Measurements from ENCODE around the gene ZNF225.
"Not testable (repeated sequence)": the region's sequence is repeated elsewhere in the genome, so short reads cannot be mapped to it uniquely, and the experiment has no call there.

ZNF225 gene

GRCh38 chr19:44111910-44112463, 1.2 kb upstream of the ZNF225 start:
- Histone ChIP-seq H3K4me3 (ENCODE audit: low read length) (peak overlapping the region; percentile 88), H3K9me3 (replicated peaks; ENCODE audit: low read length) (peaks cover 18% of the 10 kb centered on the region), H3K27me3 (ENCODE audit: control insufficient read depth, insufficient read depth, low read length) (no peaks in the 10 kb centered on the region), H3K36me3 (ENCODE audit: insufficient read depth, low read length) (peaks cover 20% of the 10 kb centered on the region), H3K4me2 (ENCODE audit: low read length) (peak overlapping the region; percentile 81), H3K4me1 (ENCODE audit: control insufficient read depth, insufficient read depth, low read length) (peaks cover 8% of the 10 kb centered on the region), H3K9ac (ENCODE audit: low read depth, low read length) (peak overlapping the region; percentile 79)

GRCh38 chr19:44112802-44113137, 429 bp upstream of the ZNF225 start:
- H3K9ac ChIP-seq (ENCODE audit: low read depth, low read length): peak overlapping the region; percentile 79
- H3K4me2 ChIP-seq (ENCODE audit: low read length): peak overlapping the region; percentile 81
- H3K4me1 ChIP-seq (ENCODE audit: control insufficient read depth, insufficient read depth, low read length): peaks cover 8% of the 10 kb centered on the region
- peak overlapping the region; percentile 88 for H3K4me3 ChIP-seq (ENCODE audit: low read length)
- H3K9me3 ChIP-seq (replicated peaks; ENCODE audit: low read length): peaks cover 10% of the 10 kb centered on the region
- H3K27me3 ChIP-seq (ENCODE audit: control insufficient read depth, insufficient read depth, low read length): no peaks in the 10 kb centered on the region
- H3K36me3 ChIP-seq (ENCODE audit: insufficient read depth, low read length): peaks cover 18% of the 10 kb centered on the region

- H3K9me3 ChIP-seq (replicated peaks; ENCODE audit: low read length): peaks cover 5% of the 10 kb centered on the region
- peaks cover 18% of the 10 kb centered on the region for H3K36me3 ChIP-seq (ENCODE audit: insufficient read depth, low read length)
- H3K27me3 ChIP-seq (ENCODE audit: control insufficient read depth, insufficient read depth, low read length): no peaks in the 10 kb centered on the region
- H3K4me1 ChIP-seq (ENCODE audit: control insufficient read depth, insufficient read depth, low read length): peaks cover 8% of the 10 kb centered on the region
- peak overlapping the region; percentile 98 for H3K4me2 ChIP-seq (ENCODE audit: low read length)
- H3K9ac ChIP-seq (ENCODE audit: low read depth, low read length): peak overlapping the region; percentile 95
- H3K4me3 ChIP-seq (ENCODE audit: low read length): peak overlapping the region; percentile 88
Measured at GRCh38 chr19:44113784-44114390, 688 bp downstream of the ZNF225 start.

- H3K4me2 ChIP-seq (ENCODE audit: low read length); H3K9me3 ChIP-seq (replicated peaks; ENCODE audit: low read length); H3K4me3 ChIP-seq (ENCODE audit: low read length); H3K4me1 ChIP-seq (ENCODE audit: control insufficient read depth, insufficient read depth, low read length); H3K27me3 ChIP-seq (ENCODE audit: control insufficient read depth, insufficient read depth, low read length); H3K9ac ChIP-seq (ENCODE audit: low read depth, low read length): not testable (repeated sequence)
- H3K36me3 ChIP-seq (ENCODE audit: insufficient read depth, low read length): peaks cover 40% of the 10 kb centered on the region
Measured at GRCh38 chr19:44121162-44121561, 8.0 kb downstream of the ZNF225 start.

GRCh38 chr19:44131955-44132354, 18.8 kb downstream of the ZNF225 start:
- Histone ChIP-seq H3K4me1 (ENCODE audit: control insufficient read depth, insufficient read depth, low read length) (no peaks in the 10 kb centered on the region), H3K36me3 (ENCODE audit: insufficient read depth, low read length) (peaks cover 39% of the 10 kb centered on the region), H3K4me3 (ENCODE audit: low read length) (no peak overlapping the region), H3K4me2 (ENCODE audit: low read length) (no peak overlapping the region), H3K9ac (ENCODE audit: low read depth, low read length) (no peak overlapping the region), H3K27me3 (ENCODE audit: control insufficient read depth, insufficient read depth, low read length) (no peaks in the 10 kb centered on the region), H3K9me3 (replicated peaks; ENCODE audit: low read length) (no peaks in the 10 kb centered on the region)

GRCh38 chr19:44141191-44142058, 28.2 kb downstream of the ZNF225 start, which contains the start of gene ZNF234:
Gene ZNF234, plus strand, starts transcription at chr19:44141554. Its CDS starts 3,079 bp downstream, at chr19:44144633.
- Histone ChIP-seq H3K9me3 (replicated peaks; ENCODE audit: low read length) (no peaks in the 10 kb centered on the region), H3K4me3 (ENCODE audit: low read length) (peak within 1 kb of the TSS; percentile 79), H3K4me1 (ENCODE audit: control insufficient read depth, insufficient read depth, low read length) (peaks cover 5% of the 10 kb centered on the region), H3K9ac (ENCODE audit: low read depth, low read length) (peak within 1 kb of the TSS; percentile 85), H3K4me2 (ENCODE audit: low read length) (peak within 1 kb of the TSS; percentile 82), H3K27me3 (ENCODE audit: control insufficient read depth, insufficient read depth, low read length) (no peaks in the 10 kb centered on the region), H3K36me3 (ENCODE audit: insufficient read depth, low read length) (peaks cover 19% of the 10 kb centered on the region)

- Histone ChIP-seq H3K36me3 (ENCODE audit: insufficient read depth, low read length) (peaks cover 19% of the 10 kb centered on the region), H3K4me3 (ENCODE audit: low read length) (peak overlapping the region; percentile 79), H3K4me1 (ENCODE audit: control insufficient read depth, insufficient read depth, low read length) (peaks cover 5% of the 10 kb centered on the region), H3K4me2 (ENCODE audit: low read length) (peak overlapping the region; percentile 82), H3K9ac (ENCODE audit: low read depth, low read length) (peak overlapping the region; percentile 85), H3K9me3 (replicated peaks; ENCODE audit: low read length) (no peaks in the 10 kb centered on the region), H3K27me3 (ENCODE audit: control insufficient read depth, insufficient read depth, low read length) (no peaks in the 10 kb centered on the region)
Measured at GRCh38 chr19:44142059-44142433, 28.8 kb downstream of the ZNF225 start.

GRCh38 chr19:44149776-44150175, 36.6 kb downstream of the ZNF225 start:
- Histone ChIP-seq H3K9ac (ENCODE audit: low read depth, low read length) (no peak overlapping the region), H3K4me2 (ENCODE audit: low read length) (no peak overlapping the region), H3K27me3 (ENCODE audit: control insufficient read depth, insufficient read depth, low read length) (no peaks in the 10 kb centered on the region), H3K4me1 (ENCODE audit: control insufficient read depth, insufficient read depth, low read length) (no peaks in the 10 kb centered on the region), H3K4me3 (ENCODE audit: low read length) (no peak overlapping the region), H3K9me3 (replicated peaks; ENCODE audit: low read length) (no peaks in the 10 kb centered on the region), H3K36me3 (ENCODE audit: insufficient read depth, low read length) (peaks cover 71% of the 10 kb centered on the region)

GRCh38 chr19:44151491-44151890, 38.3 kb downstream of the ZNF225 start:
- no peaks in the 10 kb centered on the region for H3K27me3 ChIP-seq (ENCODE audit: control insufficient read depth, insufficient read depth, low read length)
- H3K9me3 ChIP-seq (replicated peaks; ENCODE audit: low read length): peaks cover 7% of the 10 kb centered on the region
- H3K9ac ChIP-seq (ENCODE audit: low read depth, low read length): no peak overlapping the region
- no peak overlapping the region for H3K4me2 ChIP-seq (ENCODE audit: low read length)
- no peaks in the 10 kb centered on the region for H3K4me1 ChIP-seq (ENCODE audit: control insufficient read depth, insufficient read depth, low read length)
- peaks cover 74% of the 10 kb centered on the region for H3K36me3 ChIP-seq (ENCODE audit: insufficient read depth, low read length)
- H3K4me3 ChIP-seq (ENCODE audit: low read length): no peak overlapping the region

- Histone ChIP-seq H3K36me3 (ENCODE audit: insufficient read depth, low read length) (peaks cover 55% of the 10 kb centered on the region), H3K4me1 (ENCODE audit: control insufficient read depth, insufficient read depth, low read length) (no peaks in the 10 kb centered on the region), H3K4me3 (ENCODE audit: low read length) (no peak overlapping the region), H3K9me3 (replicated peaks; ENCODE audit: low read length) (peaks cover 20% of the 10 kb centered on the region), H3K27me3 (ENCODE audit: control insufficient read depth, insufficient read depth, low read length) (no peaks in the 10 kb centered on the region), H3K4me2 (ENCODE audit: low read length) (no peak overlapping the region), H3K9ac (ENCODE audit: low read depth, low read length) (no peak overlapping the region)
Measured at GRCh38 chr19:44156475-44156874, 43.3 kb downstream of the ZNF225 start.

- H3K27me3 ChIP-seq (ENCODE audit: control insufficient read depth, insufficient read depth, low read length): no peaks in the 10 kb centered on the region
- no peaks in the 10 kb centered on the region for H3K9me3 ChIP-seq (replicated peaks; ENCODE audit: low read length)
- H3K4me1 ChIP-seq (ENCODE audit: control insufficient read depth, insufficient read depth, low read length): peaks cover 11% of the 10 kb centered on the region
- no peak overlapping the region for H3K4me3 ChIP-seq (ENCODE audit: low read length)
- H3K9ac ChIP-seq (ENCODE audit: low read depth, low read length): no peak overlapping the region
- H3K4me2 ChIP-seq (ENCODE audit: low read length): no peak overlapping the region
- peaks cover 16% of the 10 kb centered on the region for H3K36me3 ChIP-seq (ENCODE audit: insufficient read depth, low read length)
Measured at GRCh38 chr19:44163789-44164188, 50.6 kb downstream of the ZNF225 start.

All from skeletal muscle satellite cell (primary cell).